Right ventricle myocardium superior (tissue), 1 donor: ENCODE data around the gene HRH2. TPM values are rescaled to one million over a fixed set of nuclear protein-coding genes. Genes with fewer than 3 reads are reported as not detected.
A peak's percentile ranks its signal among the peaks of the same experiment; 100 is the strongest.

Experiments
- ATAC-seq: fragments of 200-7000 bp; cut with Tn5 transposase; one replicate; pipeline ENCODE4 v1.9.1; 2020; ENCODE audit warnings: mild to moderate bottlenecking; ENCODE audit not compliant: poor library complexity
- DNase-seq: peaks from one replicate; pipeline ENCODE4 v3.0.0-alpha.2; 2020
- intact Hi-C: fragments of 100-400 bp; cut with DNase I; formaldehyde crosslinking; loops from one replicate; pipeline ENCODE4 v1.11.2; 2022
- total RNA-seq: library from RNA; stranded (reverse); fragmentation: NEBNext Ultra II Directional; extraction: Animal tissue kit (Norgen Biotek cat#: 25700); gene quantifications from one replicate; pipeline ENCODE4 v1.2.1, GENCODE V29; 2021
- donor health status: DM: no; HTN: yes; CAD: no; lungs with severe emphysema.

The HRH2 gene
- total RNA-seq, 1 donor from 2014 or later: 41.2 TPM

GRCh38 chr5:175685701-175686350, 28.0 kb downstream of the HRH2 start:
- intact Hi-C loops: loop anchor here (10.0 kb wide), 1 partner anchor 111 kb away; no protein-coding TSS in a partner anchor
- ATAC-seq: no peak
- no peak for DNase-seq

GRCh38 chr5:175686396-175686795, 28.5 kb downstream of the HRH2 start:
- DNase-seq (no peak), ATAC-seq (no peak)
- intact Hi-C loops: loop anchor here (10.0 kb wide), 1 partner anchor 112 kb away; no protein-coding TSS in a partner anchor

- DNase-seq (no peak), ATAC-seq (no peak)
- intact Hi-C loops: loop anchor here (10.0 kb wide), 1 partner anchor 112 kb away; no protein-coding TSS in a partner anchor
Measured at GRCh38 chr5:175686826-175687225, 29.0 kb downstream of the HRH2 start.

GRCh38 chr5:175687231-175687701, 29.4 kb downstream of the HRH2 start:
- ATAC-seq: peak; percentile 86
- intact Hi-C loops: loop anchor here (10.0 kb wide), 1 partner anchor 112 kb away; no protein-coding TSS in a partner anchor
- DNase-seq: peak; percentile 87

GRCh38 chr5:175688352-175689146, 30.7 kb downstream of the HRH2 start:
- DNase-seq (no peak), ATAC-seq (no peak)
- intact Hi-C loops: loop anchor here (10.0 kb wide), 1 partner anchor 114 kb away; no protein-coding TSS in a partner anchor

GRCh38 chr5:175689147-175689991, 31.5 kb downstream of the HRH2 start:
- ATAC-seq: peak; percentile 4
- DNase-seq: no peak
- intact Hi-C loops: loop anchor here (10.0 kb wide), 1 partner anchor 115 kb away; no protein-coding TSS in a partner anchor

GRCh38 chr5:175690025-175690424, 32.2 kb downstream of the HRH2 start:
- DNase-seq: no peak
- no peak for ATAC-seq
- intact Hi-C loops: no loop called here

- intact Hi-C loops: no loop called here
Measured at GRCh38 chr5:175690586-175690985, 32.7 kb downstream of the HRH2 start.

GRCh38 chr5:175691761-175692160, 33.9 kb downstream of the HRH2 start:
- intact Hi-C loops: no loop called here
- ATAC-seq: no peak
- no peak for DNase-seq

More at GRCh38 chr5:175690586-175690985, 32.7 kb downstream of the HRH2 start:
- ATAC-seq: no peak
- no peak for DNase-seq

- intact Hi-C loops: no loop called here
- no peak for DNase-seq
- no peak for ATAC-seq
Measured at GRCh38 chr5:175692235-175692995, 34.5 kb downstream of the HRH2 start.

GRCh38 chr5:175692996-175693710, 35.3 kb downstream of the HRH2 start:
- intact Hi-C loops: no loop called here
- ATAC-seq (no peak), DNase-seq (no peak)

- intact Hi-C loops: no loop called here
- DNase-seq: no peak
- peak; percentile 32 for ATAC-seq
Measured at GRCh38 chr5:175693741-175694140, 35.9 kb downstream of the HRH2 start.

GRCh38 chr5:175694371-175695160, 36.7 kb downstream of the HRH2 start:
- DNase-seq (no peak), ATAC-seq (peak; percentile 15)
- intact Hi-C loops: no loop called here

- DNase-seq (no peak), ATAC-seq (peak; percentile 30)
- intact Hi-C loops: no loop called here
Measured at GRCh38 chr5:175695161-175696126, 37.6 kb downstream of the HRH2 start.

GRCh38 chr5:175696139-175696854, 38.4 kb downstream of the HRH2 start:
- peak; percentile 48 for ATAC-seq
- DNase-seq: peak; percentile 92
- intact Hi-C loops: no loop called here
